Measurements from ENCODE around the gene ERC1.

DNA sequence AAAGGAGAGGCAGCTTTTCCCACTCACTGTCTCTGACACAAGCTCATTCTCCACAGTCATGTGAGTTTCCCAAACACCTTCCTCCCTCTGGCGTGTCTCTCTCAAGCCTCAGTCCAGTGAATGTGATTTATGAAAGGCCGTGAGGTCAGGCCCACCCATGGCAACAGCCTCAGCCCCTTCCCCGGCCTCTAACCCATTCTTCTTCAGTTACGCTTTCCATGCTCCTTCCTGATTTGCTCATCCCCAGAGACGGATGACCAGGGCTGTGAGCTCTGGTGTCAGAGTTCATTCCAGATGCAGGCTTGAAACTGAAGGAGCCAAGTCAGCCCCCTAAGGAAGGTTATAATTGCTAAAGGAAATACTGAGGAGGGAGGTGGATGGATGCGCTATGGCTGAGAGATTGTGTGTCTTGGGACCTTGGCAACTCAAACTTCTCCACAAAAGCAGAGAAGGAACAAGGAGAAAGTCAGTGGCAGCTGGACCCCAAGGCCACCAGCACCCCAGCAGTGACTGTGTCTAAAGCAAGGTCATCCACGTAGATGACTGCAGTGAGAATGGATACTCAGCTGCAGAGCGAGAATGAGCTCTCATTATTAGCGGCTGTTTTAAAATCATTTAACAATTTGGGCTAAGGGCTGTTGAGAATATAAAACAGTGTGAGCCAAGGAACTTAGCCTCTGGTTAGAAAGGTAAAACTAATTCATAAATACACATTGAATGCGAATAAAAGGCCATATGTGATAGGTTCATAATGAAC lies 519.2 kb downstream of the ERC1 start:
- TF ChIP-seq, protein P1, sequence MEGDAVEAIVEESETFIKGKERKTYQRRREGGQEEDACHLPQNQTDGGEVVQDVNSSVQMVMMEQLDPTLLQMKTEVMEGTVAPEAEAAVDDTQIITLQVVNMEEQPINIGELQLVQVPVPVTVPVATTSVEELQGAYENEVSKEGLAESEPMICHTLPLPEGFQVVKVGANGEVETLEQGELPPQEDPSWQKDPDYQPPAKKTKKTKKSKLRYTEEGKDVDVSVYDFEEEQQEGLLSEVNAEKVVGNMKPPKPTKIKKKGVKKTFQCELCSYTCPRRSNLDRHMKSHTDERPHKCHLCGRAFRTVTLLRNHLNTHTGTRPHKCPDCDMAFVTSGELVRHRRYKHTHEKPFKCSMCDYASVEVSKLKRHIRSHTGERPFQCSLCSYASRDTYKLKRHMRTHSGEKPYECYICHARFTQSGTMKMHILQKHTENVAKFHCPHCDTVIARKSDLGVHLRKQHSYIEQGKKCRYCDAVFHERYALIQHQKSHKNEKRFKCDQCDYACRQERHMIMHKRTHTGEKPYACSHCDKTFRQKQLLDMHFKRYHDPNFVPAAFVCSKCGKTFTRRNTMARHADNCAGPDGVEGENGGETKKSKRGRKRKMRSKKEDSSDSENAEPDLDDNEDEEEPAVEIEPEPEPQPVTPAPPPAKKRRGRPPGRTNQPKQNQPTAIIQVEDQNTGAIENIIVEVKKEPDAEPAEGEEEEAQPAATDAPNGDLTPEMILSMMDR (IDR thresholded peaks at IDR 0.05) = no peak
- TF ChIP-seq POLR2A (IDR thresholded peaks at IDR 0.05) = no peak

Data from vagina (tissue), 2 donors.